ENCODE measurements around the gene UBAC1. TPM values are rescaled to one million over a fixed set of nuclear protein-coding genes. Genes with fewer than 3 reads are reported as not detected.

Gene UBAC1
- polyA plus RNA-seq, 1 donor (not counting 4 experiments of a cell fraction or from before 2014, with no cell fraction given) = 50.7 TPM

DNA sequence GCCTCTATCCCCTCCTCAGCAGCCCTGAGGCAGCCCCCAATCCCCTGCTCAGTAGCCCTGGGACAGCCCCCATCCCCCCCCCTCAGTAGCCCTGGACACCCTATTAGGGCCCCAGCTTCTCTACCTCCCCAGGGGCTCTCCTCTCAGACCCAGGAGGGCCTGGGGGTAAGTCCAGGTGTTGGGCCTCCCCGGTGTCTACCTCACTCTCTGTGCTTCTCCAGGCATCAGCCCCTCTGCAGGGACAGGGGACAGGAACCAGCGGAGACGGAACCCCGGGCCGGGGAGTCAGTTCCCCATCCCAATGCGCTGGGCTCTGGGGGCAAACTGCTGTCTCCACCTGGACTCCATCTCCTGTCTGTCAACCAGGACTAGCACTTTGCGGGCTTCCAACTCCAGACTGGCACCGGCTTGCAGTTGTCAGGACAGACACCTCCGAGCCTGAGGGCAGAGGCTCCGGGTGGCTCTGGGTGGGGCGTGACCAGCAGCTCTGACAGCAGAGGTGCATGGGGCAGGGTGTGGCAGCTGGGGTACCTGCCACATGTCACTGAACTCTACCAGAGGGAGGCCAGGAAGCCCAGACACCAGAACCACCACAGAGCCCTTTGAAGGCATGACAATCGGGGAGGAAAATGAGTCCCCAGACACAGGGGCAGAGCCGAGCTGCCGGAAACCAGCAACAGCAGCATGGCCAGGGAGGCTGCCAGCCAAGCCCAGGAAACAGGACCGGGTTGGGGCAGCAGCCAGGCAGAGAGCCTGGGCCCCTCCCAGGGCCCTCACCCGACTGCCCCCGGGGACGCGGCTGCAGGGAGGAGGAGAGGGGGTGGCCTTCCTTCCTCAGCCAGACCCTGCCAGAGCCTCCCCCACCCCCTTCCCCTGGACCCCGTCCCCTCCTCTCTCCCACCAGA is 17.7 kb upstream of the UBAC1 start:
- DNase-seq (ENCODE audit: low read depth, low spot score) (no peak), FAIRE-seq (no peak)
- no peaks in the 10 kb centered on the region for H4K20me1 ChIP-seq (ENCODE audit: control insufficient read depth, extremely low read depth, insufficient read depth, low read length)
- H3K9me3 ChIP-seq (ENCODE audit: control insufficient read depth, low read depth, low read length) = no peaks in the 10 kb centered on the region
- H3K4me1 ChIP-seq (ENCODE audit: control insufficient read depth, extremely low read depth, insufficient read depth, low read length) = peaks cover 2% of the 10 kb centered on the region
- H3K4me2 ChIP-seq (ENCODE audit: control insufficient read depth, extremely low read depth, insufficient read depth, low read depth, low read length) = no peak overlapping the region
- H3K9me1 ChIP-seq (ENCODE audit: control insufficient read depth, extremely low read depth, insufficient read depth, low read length) = no peaks in the 10 kb centered on the region
- H2AFZ ChIP-seq (ENCODE audit: control insufficient read depth, low read length) = no peak overlapping the region
- H3K36me3 ChIP-seq (ENCODE audit: control insufficient read depth in 2 of 2, extremely low read depth in 1 of 2, insufficient read depth in 2 of 2, low read length in 2 of 2) = no peaks in the 10 kb centered on the region
- no peaks in the 10 kb centered on the region for H3K79me2 ChIP-seq (ENCODE audit: control insufficient read depth, insufficient read depth, low read length)
- TF ChIP-seq, protein P1, sequence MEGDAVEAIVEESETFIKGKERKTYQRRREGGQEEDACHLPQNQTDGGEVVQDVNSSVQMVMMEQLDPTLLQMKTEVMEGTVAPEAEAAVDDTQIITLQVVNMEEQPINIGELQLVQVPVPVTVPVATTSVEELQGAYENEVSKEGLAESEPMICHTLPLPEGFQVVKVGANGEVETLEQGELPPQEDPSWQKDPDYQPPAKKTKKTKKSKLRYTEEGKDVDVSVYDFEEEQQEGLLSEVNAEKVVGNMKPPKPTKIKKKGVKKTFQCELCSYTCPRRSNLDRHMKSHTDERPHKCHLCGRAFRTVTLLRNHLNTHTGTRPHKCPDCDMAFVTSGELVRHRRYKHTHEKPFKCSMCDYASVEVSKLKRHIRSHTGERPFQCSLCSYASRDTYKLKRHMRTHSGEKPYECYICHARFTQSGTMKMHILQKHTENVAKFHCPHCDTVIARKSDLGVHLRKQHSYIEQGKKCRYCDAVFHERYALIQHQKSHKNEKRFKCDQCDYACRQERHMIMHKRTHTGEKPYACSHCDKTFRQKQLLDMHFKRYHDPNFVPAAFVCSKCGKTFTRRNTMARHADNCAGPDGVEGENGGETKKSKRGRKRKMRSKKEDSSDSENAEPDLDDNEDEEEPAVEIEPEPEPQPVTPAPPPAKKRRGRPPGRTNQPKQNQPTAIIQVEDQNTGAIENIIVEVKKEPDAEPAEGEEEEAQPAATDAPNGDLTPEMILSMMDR (optimal IDR thresholded peaks at IDR 0.05 in 1 of 3, IDR thresholded peaks at IDR 0.05 in 1 of 3, conservative IDR thresholded peaks at IDR 0.05 in 1 of 3; ENCODE audit: extremely low read depth in 1 of 3, insufficient read depth in 2 of 3, low read length in 3 of 3) = no peak
- TF ChIP-seq EZH2 (IDR thresholded peaks at IDR 0.05; ENCODE audit: low read length) = peak; percentile 48
- H3K9ac ChIP-seq (ENCODE audit: control insufficient read depth, extremely low read depth, insufficient read depth, low read length) = no peak overlapping the region
- H3K4me3 ChIP-seq (ENCODE audit: control insufficient read depth in 2 of 3, extremely low read depth in 1 of 3, insufficient read depth in 2 of 3, low read depth in 1 of 3, low read length in 3 of 3) = no peak overlapping the region
- peaks cover 26% of the 10 kb centered on the region for H3K27me3 ChIP-seq (ENCODE audit: control insufficient read depth, extremely low read depth, insufficient read depth, low read length)
- H3K27ac ChIP-seq (ENCODE audit: control insufficient read depth, insufficient read depth, low read length) = no peak overlapping the region
- dilution Hi-C loops (cut with MboI; ENCODE audit: extremely low pct_ligation_motif_present, low sequenced_read_pairs) = no loop called here

DNA sequence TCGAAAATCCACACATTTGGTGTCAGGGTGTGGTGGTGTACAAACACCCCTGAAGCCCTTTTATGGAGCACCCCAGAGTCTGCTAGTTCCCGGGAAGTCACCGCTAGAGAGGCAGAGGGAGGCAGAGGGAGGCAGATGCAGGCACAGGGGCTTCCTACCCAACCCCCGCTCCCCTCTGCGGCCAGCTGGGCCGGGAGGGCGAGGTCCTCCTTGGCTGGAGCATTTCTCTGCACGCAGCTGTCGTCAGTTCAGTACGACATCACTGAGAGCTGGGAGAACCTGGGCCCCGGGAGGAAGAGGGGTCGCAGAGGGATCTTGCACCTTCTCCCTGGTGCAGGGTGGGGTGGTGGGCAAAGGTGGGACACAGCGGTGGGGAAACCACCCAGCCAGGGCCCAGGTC is 15.8 kb upstream of the UBAC1 start:
- no peak overlapping the region for H2AFZ ChIP-seq (ENCODE audit: control insufficient read depth, low read length)
- H3K27ac ChIP-seq (ENCODE audit: control insufficient read depth, insufficient read depth, low read length) = no peak overlapping the region
- H3K27me3 ChIP-seq (ENCODE audit: control insufficient read depth, extremely low read depth, insufficient read depth, low read length) = peaks cover 15% of the 10 kb centered on the region
- no peak overlapping the region for H3K9ac ChIP-seq (ENCODE audit: control insufficient read depth, extremely low read depth, insufficient read depth, low read length)
- dilution Hi-C loops (cut with MboI; ENCODE audit: extremely low pct_ligation_motif_present, low sequenced_read_pairs) = no loop called here
- no peak overlapping the region for H3K4me3 ChIP-seq (ENCODE audit: control insufficient read depth in 2 of 3, extremely low read depth in 1 of 3, insufficient read depth in 2 of 3, low read depth in 1 of 3, low read length in 3 of 3)
- no peaks in the 10 kb centered on the region for H3K9me3 ChIP-seq (ENCODE audit: control insufficient read depth, low read depth, low read length)
- FAIRE-seq = no peak
- H3K4me1 ChIP-seq (ENCODE audit: control insufficient read depth, extremely low read depth, insufficient read depth, low read length) = peaks cover 2% of the 10 kb centered on the region
- no peaks in the 10 kb centered on the region for H4K20me1 ChIP-seq (ENCODE audit: control insufficient read depth, extremely low read depth, insufficient read depth, low read length)
- H3K9me1 ChIP-seq (ENCODE audit: control insufficient read depth, extremely low read depth, insufficient read depth, low read length) = no peaks in the 10 kb centered on the region
- no peaks in the 10 kb centered on the region for H3K36me3 ChIP-seq (ENCODE audit: control insufficient read depth in 2 of 2, extremely low read depth in 1 of 2, insufficient read depth in 2 of 2, low read length in 2 of 2)
- TF ChIP-seq EZH2 (IDR thresholded peaks at IDR 0.05; ENCODE audit: low read length) = no peak
- no peaks in the 10 kb centered on the region for H3K79me2 ChIP-seq (ENCODE audit: control insufficient read depth, insufficient read depth, low read length)
- no peak for DNase-seq (ENCODE audit: low read depth, low spot score)
- H3K4me2 ChIP-seq (ENCODE audit: control insufficient read depth, extremely low read depth, insufficient read depth, low read depth, low read length) = no peak overlapping the region
